ENCODE results near the gene CAAP1.
"Not testable (repeated sequence)": the region's sequence is repeated elsewhere in the genome, so short reads cannot be mapped to it uniquely, and the experiment has no call there.

Gene CAAP1

GRCh38 chr9:26892251-26893029 is at the start of gene CAAP1:
CAAP1 (minus strand) TSS chr9:26892802; CDS start chr9:26892715, 87 bp downstream.
- peak; percentile 95 for DNase-seq

DNA sequence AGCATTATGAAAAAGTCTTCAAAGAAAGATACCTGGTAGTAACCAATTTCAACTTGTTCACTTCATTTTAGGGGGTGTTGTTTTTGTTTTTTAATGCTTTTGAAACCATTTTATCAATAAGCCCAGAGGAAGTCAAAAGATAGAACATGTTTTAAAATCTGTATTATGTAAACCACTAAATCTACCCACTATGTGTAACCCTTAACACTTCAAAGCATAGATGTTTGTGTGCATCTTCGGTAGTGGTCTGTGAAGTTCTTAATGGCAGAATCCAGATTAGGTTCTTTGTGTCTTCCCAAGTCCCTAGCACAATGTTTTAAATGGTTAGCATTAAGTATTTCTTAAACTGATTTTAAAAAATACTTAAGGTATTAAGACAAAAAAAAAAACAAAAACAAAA is 48.2 kb upstream of the CAAP1 start:
- no peak for DNase-seq

GRCh38 chr9:26939955-26940711 is 47.5 kb upstream of the CAAP1 start:
- no peak for DNase-seq

- no peak for DNase-seq
Measured at GRCh38 chr9:26937816-26938371, 45.3 kb upstream of the CAAP1 start.

DNA sequence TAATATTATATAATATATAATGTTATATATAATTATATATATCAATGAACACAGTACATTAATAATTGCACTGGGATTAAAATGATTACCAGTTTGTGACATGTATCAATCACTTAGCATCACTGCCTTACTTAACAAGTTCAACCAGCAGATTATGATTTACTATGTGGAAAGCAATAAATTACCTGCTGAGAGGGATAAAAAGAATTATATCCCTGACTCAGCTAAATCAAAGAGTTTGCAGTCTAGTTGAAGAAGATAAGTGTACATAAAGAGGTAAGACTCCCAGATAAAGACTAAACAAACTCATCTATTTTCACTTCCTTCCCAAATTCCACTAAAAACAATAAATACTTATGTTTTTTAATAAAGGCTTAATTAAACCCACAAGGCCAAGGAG is 43.2 kb upstream of the CAAP1 start:
- DNase-seq: no peak

DNA sequence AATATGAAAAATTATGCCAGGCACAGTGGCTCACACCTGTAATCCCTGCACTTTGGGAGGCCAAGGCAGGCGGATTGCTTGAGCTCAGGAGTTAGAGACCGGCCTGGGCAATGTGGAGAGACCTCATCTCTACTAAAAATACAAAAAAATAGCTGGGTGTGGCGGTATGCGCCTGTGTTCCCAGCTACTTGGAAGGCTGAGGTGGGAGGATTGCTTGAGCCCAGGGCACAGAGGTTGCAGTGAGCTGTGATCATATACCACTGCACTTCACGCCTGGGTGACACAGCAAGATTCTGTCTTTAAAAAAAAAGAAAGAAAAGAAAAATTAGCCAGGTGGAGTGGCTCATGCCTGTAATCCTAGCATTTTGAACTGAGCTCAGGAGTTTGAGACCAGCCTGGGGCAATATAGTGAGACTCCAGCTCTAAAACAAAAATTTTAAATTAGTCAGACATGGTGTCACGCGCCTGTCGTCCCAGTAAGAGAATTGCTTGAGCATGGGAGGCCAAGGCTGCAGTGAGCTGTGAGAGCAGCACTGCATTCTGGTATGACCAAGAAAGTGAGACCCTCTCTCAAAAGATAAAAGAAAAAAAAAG is 36.4 kb upstream of the CAAP1 start:
- DNase-seq: no peak

DNA sequence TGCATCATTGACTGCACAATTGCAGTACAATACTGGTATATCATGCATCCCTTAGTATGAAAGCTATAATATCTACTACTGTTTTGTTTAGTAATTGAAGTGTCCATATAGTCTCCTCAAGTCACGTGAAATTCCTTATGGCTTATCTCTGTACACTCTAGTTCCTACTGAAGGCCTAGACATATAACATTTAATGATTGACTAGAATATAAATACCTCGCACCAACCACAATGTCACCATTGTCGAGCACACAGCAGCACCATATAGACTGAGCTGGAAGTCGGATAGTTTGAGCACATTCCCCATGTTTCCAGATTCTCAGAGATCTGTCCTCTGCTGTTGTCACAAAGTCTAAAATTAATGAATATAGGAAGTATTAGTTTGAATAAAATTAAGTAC is 33.0 kb upstream of the CAAP1 start:
- no peak for DNase-seq

DNA sequence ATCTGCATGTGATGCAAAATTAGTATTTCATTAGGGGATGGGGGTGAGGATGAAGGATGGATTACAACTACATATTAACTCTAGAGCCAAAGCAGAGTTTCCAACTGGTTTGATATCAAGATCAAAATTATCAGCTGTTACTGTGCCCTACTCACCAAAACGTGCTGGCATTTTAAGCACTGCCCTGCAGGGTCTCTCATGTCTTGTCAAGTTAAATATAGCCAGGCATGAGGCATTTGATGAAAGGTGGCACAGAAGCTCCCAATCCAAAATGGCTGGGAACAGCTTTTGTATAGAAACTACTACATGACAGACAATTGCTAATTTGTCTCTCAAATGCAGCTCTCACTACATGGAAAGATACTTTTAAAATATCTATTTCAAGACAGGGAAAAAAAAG is 27.1 kb upstream of the CAAP1 start:
- no peak for DNase-seq

DNA sequence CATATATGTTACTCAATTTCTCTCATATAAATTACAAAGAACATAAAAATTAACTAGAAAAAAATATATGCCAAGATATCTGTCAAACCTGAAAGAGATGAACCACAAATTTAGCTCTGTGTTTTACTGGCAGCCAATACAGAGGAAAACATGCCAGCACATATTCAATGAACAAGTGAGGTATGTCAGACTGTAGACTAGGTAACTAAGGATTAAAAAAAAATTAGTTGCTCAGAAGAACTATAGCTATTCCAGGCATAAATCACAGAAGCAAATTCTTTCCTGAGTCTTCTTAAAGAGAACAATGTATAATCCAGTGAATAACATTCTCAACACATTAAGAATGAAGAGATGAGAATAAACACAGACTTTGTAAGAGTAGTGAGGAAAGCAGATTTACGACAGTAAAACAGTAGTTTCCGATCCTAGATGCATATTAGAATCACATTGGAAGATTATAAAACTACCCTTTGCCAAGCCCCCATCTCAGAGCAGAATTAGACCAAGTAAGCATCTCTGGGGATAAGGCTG is 20.6 kb upstream of the CAAP1 start:
- no peak for DNase-seq

GRCh38 chr9:26904671-26905070 is 12.1 kb upstream of the CAAP1 start:
- no peak for DNase-seq

DNA sequence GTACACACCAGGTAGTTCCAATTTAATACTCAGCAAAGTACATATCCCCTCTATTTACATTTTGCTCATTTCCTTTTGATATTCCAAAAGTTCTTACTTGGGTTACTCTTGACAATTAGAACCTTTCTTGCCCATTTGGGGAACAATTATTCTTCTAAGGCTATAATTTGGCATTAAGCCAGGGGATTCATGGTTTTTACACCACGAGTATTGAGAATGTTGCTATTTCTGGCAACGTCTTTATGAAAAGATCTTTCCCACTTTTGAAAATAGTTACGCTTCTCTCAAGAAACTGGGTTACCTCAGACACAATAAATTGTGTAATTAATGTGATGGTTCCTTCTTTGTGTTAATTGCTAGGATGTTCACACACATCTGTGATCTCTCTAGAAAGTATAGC is 11.5 kb upstream of the CAAP1 start:
- DNase-seq: no peak

DNA sequence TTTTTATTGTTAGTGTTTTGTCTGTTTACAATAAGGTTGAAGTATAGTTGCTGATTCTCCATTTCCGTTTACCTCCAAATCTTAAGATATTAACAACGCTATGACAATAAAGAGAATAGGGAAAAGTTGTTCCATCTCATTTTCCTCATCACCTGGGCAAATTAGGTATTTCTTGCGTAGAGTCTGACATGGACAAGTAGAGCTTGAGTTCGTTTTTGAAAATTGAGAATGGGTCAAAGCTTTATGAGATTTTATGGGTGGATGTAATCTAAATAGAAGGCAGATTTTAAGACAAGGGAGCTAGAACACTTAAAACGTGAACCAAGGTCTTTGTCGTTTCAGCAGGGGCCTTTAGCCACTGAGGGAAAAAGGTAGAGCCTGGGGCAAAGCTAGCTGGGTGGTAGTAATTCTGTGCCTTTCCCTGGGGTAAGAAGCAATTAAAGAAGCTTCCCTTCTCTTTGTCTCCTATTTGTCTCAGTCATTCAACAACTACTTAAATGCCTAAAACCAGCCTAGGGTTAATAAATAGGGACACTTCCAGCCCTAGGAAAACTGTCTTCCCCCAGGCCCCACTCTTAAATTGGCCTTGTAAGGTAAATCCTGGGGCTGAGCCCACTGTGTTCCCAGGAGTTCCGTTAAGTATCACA is 551 bp upstream of the CAAP1 start:
- no peak for DNase-seq

GRCh38 chr9:26891726-26892125 is 876 bp downstream of the CAAP1 start:
- no peak for DNase-seq

DNA sequence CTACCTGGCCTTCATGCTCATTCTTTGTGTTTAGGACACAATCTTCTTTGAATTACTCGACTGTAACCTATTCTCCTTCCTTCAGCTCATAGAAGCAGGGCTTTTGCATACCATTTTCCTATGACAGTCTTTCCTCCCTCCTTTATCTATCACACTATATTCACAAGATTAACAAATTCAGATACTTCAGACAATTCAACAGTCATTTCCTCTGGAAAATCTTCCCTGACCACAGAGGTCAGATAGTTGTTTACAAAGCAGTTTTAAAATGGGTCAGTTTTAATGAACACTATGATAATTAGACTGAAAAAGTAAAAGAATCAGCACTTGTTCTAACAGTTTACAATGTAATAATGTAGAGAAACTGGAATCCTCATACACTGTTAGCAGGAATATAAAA is 4.3 kb downstream of the CAAP1 start:
- no peak for DNase-seq

- no peak for DNase-seq
Measured at GRCh38 chr9:26882154-26882553, 10.4 kb downstream of the CAAP1 start.

- DNase-seq: no peak
Measured at GRCh38 chr9:26880262-26880661, 12.3 kb downstream of the CAAP1 start.

DNA sequence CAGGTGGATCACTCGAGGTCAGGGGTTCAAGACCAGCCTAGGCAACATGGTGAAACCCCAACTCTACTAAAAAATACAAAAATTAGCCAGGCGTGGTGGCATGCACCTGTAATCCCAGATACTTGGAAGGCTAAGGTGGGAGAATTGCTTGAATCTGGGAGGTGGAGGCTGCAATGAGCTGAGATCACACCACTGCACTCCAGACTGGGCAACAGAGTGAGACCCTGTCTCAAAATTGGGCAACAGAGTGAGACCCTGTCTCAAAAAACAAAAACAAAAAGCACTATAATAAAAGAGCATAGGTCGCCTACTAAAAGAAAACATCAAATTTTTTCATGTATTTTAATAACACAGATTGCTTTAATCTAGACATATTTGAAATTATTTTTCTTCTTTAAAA is 17.4 kb downstream of the CAAP1 start:
- not testable (repeated sequence) for DNase-seq

DNA sequence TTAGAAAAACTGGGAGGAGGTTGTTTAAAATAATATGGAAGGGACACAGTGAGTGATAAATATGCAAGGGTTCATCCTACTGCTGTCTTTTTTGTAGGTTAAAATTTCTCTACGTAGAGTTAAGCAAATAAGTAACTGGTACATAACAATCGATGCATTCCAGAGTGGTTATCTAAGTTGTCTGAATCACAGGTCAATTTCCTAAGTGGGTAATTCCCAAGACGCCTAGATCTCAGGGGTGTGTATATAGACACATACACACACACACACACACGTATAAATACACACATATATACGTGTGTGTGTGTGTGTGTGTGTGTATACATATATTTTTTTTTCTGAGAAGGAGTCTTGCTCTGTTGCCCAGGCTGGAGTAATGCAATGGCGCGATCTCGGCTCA is 22.3 kb downstream of the CAAP1 start:
- no peak for DNase-seq

GRCh38 chr9:26863074-26863473 is 29.5 kb downstream of the CAAP1 start:
- no peak for DNase-seq

DNA sequence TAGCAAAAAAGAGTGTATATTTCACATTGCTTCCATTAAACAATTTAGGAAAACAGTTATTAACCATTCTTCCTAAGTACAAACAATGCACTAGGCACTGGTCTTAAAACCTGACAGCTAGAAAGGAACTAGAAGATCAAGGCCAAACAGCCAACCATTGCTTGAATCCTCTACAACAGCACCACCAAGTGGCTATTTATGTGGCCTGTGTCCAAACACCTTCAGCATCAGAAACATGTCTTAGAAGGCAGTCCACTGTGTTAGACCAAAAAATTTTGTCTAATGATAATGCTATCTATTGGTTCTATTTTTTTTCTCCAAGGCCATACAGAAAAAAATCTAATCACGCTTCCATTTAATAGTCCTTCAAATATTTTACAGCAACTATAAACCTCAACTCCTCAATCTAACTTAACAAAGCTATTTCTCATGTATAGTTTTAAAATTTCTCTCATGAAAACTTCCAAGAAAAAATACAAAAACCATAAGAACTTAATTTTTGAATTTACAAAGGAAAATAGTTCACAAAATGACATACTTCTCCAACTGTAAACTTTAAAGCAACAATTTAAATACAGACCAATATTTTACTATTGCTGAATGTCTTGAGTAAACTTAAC is 36.1 kb downstream of the CAAP1 start:
- DNase-seq: no peak

- no peak for DNase-seq
Measured at GRCh38 chr9:26850995-26851394, 41.6 kb downstream of the CAAP1 start.

DNA sequence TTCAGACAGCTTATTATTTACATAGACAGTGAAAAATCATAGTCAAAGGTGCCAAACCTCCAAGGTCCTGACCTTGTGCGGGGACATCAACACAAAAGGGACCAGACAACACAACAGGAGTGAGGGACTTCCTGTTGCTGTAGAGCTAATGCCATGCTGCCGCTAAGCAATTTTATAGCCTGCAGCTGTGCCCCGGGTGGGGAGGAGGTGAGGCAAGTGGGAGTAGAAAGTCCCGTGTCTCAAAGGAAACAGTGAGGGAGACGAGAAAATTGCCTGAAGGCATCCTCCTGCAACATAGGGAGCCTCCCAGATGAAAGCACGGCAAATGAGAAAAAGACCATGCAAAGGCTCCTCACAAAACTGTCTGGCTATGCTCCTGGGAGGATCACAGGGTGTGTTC is 58.8 kb downstream of the CAAP1 start:
- no peak for DNase-seq

All from activated naive CD4-positive, alpha-beta T cell treated with anti-CD3 and anti-CD28 coated beads, Interleukin-2, amount 50 U/mL, for 16 hours (primary cell).